ENCODE results near the gene TK2.

Gene TK2

DNA sequence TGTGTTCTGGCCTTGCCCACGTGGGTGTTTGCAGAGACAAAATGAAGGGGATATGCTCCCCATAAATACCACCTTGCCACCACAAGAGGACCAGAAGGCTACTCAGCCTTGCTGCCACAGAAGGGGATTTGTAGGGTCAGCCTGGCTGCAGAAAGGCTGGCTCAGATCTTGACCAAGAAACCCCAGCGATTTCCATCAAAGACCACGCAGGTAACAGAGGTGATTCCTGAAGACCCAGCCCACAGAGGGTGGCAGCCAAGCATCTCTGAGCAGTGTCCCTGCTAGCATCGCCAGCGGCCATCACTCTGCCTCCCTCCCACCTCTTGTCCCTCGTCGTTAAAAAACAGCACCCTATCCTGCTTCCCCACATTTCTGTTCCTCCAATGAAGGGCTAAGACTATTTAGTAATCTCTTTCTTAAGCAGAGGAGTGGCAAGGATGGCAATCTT, 68.0 kb downstream of the TK2 start:
- no peak for DNase-seq (ENCODE audit: low spot score)

DNA sequence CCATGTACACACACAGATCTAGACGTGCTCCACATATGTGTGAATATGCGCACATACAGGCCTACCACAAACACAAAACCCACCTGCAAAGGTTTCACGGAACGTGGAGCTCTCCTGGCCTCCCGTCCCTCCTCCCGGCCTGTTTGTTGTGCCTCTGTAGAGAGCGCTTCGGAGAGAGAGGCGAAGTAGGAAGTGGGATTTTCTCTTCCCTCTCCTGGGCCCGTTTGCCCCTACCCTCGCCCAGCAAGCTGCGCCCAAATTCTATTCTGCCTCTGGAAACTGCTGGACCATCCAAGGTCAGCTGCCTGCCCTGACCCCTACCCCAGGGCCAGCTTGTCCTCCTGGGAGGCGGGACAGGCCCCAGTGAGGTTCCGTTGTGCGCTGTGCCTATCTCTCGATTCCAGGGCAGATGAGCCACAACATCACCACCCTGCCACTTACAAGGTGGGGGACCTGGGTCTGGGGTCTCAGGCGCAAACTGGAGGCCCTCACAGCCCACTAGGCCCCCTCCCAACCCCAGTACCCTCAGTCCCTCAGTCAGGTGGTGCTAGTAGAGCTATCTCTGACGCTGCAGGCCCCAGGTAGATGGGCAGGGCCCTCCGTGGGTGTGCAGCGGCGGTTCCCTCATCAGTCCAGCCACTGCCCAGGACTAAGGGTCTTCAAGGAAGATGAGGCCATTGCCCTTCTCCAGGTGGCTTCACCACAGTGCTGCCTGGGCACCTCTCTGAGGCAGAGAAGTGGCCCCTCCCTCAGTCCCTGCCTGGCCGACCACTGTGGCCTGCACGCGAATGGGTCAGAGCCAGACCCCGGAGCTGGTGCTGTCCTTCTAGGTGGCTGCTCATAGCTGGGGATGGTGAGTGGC, 68.6 kb downstream of the TK2 start:
- no peak for DNase-seq (ENCODE audit: low spot score)

DNA sequence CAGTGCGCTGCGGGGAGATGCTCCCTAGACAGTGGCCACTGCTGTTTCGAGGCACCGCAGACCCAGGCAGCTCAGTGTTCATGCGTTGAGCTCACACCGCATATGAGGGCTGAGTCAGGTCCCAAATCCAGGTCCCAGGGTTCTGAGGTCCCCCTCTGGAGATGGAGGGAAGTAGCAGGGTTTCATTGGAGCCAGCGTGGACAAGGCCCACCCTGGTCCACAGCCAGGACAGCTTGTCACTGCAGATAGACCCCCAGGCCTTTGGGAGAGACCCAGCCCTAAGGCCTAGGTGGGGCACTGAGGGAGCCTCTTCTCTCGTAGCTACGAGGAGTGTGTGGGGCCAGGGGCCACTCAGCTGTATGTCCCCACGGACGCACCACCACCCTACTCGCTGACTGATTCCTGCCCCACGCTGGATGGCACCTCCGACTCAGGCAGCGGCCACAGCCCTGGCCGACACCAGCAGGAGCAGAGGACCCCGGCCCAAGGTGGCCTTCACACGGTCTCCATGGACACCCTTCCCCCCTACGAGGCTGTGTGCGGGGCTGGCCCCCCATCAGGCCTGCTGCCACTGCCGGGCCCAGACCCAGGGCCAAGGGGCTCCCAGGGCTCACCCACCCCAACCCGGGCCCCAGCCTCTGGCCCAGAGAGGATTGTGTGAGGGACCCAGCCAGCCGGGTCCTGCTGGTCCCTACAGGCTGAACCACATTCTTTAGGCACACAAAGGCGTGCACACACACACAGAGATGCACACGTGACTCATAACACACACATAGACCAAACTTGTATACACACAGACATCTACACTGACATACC, 69.4 kb downstream of the TK2 start:
- no peak for DNase-seq (ENCODE audit: low spot score)

DNA sequence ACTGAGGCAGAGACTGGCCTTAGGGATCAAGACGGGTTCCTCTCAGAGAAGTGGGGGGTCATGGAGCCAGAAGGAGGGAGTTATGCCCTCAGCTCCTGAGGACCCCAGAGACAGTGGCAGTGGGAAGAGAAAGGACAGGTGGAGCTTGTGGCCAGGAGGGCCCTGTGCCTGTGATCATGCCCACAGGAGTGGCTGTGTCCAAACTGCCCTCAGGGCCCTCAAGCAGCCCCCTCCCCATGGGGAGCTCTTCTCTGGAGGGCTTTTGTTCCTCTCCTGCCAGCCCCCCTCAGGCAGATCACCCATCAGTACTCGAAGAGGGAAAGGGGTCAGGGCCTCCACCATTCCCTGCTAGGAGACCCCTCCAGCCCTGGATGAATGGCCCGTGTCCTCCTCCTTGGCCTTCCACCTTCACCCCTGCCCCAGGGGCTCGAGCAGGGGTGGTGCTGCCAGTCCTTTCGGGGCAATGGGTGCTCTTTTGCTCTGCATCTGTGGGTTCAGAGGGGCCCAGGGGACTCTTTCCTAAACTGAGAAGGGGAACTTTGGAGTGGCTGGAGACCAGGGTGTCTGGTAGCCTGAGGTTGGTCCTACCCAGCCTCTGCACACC, 70.2 kb downstream of the TK2 start:
- no peak for DNase-seq (ENCODE audit: low spot score)

DNA sequence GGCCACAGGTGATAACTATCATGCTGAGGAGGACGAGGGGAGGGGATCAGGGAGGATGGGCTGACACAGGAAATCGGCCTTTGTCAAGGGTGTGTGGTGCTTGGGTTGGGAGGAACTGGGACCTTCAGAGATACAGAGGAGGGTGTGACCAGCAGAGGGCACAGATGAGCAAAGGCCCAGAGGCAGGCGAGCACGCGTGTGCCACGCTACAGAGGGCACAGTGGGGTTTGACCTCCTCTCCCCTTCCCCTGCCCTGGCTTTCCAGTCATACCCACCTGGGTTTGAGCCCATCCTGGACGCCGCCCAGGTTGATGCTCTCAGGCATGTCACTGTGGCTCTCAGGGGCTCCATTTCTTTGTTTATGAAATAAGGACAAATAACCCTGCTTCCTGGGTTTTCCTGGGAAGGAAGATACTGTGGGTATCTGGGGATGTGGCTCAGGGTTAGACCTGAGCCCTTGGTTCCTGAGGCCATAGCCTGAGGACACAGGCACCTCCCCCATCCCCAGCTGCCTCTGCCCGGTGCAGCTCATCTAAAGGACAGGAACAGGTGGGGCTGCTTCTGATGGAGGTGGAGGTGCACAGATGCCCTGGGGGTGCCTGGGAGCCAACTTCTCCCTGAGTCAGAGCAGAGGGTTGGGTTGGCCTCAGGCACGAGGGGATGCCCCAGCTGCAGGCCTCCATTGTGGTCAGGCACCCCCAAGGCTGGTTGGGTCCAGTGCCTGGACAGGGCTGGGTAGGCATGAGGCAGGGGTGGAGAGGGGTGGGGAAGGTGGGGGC, 71.0 kb downstream of the TK2 start:
- peak; percentile 83 for DNase-seq (ENCODE audit: low spot score)

DNA sequence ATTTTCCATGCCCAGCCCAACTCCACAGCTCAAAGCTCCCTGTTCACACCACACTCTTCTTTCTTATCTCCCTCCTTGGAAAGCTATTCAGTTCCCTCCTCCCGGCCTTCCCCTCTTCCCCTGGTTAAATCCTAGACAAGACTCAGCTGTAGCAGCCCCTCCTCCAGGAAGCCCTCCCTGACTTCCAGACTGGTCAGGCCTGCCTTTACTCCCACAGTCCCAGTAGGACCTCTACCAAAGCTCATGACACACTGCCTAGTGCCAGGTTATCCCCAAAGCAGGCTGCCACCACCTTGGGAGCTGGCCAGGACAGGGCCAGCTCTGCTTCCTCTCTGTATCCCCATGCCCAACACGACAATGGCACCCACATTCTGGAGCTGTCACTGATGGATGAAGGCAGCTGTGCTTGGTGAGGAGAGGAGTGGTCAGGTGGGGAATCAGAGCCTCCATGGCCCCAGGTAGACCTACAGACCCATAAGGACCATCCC, 72.8 kb downstream of the TK2 start:
- DNase-seq (ENCODE audit: low spot score) = no peak

DNA sequence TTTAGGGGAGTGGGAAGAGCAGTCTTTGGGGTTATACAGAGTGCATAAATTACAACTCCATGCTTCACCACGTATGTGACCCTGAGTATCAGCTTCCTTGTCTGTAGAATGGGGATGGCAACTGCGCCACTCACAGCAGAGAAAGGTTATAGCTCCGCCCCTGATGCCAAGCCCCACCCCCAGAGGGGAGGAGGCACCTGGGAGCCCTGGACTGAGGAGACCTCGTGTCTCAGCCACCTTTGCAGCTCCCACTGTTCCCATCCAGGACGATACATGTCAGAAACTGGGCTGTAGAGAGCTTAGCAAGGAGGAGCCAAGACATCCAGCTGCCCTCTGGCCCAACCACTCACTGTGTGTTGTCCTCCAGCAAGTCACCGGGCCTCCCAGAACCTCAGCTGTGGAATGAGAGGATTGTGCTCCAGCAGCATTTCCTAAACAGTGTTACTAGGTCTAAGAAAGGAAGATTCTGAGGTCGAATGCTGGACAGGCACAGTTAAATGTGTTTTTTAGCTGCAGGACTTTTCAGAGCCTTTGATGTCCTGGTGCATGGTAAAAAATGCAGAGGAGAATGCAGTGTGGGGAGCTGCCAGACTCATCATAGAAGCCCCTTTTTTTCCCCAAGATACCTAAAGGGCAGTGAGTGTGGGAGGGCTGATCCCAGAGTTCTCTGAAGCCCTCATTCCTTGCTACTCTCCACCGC, 73.4 kb downstream of the TK2 start:
- no peak for DNase-seq (ENCODE audit: low spot score)

DNA sequence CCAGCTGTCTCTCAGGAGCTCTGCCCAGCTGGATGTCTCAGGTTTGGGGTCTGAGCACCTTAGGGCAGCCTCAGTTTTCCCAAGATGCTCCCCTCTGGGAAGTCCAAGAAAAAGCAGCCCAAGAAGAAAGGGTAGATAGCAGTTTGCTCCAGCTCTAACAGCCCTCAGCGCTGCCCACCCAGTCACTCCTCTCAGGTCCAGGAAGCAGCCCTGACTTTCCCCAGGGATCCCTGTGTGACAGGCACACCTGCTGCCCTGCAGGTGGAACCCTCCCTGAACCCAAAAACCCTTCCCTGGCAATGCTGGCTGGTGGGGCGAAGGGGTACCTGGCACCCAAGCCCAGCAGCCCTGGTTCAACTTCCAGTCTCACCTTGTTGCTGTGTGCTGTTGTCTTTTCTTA, 74.7 kb downstream of the TK2 start:
- no peak for DNase-seq (ENCODE audit: low spot score)

DNA sequence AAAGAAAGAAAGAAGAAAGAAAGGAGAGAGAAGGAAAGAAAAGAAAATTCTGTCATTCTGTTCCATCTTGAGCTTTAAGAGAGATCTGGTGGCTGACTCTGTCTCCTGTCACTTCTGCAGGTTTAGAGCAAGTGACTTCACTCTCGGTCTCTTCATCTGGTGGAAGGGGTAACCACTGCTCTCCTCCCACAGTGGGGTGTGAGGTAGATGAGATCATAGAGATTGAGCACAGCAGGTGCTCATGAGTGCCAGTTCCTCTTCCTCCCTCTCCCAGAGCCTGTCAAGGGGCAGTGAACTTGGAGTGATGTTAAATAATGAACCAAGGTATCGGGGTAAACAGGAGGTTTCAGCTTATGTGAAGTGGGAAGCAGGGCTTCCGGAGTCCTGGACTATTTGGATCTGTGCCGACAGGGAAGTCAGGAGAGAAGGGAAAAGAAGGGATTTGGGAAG, 75.1 kb downstream of the TK2 start:
- no peak for DNase-seq (ENCODE audit: low spot score)

DNA sequence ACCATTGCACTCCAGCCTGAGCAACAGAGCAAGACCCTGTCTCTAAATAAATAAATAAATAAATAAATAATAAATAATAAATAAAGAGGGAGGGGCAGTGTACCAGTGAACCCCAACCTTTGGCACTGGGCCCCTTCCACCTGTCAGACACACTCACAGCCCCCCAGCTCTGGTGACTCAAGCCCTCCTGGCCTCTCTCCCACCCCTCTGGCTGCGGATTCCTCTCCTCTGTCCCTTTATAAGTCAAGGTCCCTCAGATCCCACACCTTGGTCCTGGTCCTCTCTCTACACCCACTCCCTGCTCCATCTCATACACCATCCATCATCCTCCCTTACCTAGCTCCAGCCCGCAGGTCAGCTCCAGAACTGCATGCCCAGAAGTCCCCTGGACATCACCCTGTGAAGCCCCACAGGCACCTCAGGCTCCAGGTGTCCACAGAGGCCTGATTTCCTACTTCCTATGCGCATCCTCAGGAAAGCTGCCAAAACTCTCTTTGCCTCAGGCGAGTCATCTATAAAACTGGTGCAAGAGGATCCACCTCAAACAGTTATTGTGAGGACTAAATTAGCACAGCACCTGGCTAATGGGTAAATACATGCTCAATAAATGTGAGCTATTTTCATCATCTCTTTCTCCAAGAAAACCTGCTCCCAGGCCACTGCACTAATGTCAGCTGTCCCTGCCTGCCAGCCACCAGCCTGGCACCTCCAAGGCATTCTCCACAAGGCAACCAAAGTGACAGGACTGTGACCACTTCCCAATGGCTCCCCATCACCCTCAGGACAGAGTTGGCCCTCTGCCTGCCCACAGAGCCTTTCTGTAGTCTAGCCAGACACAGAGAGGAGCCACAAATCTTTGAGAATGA, 76.0 kb downstream of the TK2 start:
- no peak for DNase-seq (ENCODE audit: low spot score)

DNA sequence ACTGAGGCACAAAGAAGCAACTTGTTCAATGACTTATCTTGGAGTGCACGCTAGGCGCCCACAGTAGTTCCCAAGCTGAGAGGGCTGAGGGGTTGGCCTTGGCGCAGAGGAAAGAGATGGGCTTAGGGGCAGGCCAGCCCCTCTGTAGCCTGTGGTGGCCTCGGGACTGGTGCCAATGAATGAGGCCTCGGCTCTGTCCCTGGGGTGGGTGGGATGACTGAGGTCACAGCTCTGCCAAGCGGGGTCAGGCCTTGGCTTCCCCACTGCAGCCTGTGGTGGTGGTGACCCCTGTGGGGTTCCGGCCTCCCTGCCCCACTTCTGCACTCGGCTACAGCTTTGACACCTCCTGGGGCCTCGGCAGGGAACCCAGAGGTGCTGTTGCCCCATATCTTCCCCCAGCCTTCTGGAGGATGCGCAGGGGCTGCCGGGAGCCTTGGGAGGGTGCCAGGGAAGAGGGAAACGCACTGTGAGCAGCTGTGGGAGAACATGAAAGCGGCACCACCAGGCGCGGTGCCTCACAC, 76.8 kb downstream of the TK2 start:
- DNase-seq (ENCODE audit: low spot score) = no peak

DNA sequence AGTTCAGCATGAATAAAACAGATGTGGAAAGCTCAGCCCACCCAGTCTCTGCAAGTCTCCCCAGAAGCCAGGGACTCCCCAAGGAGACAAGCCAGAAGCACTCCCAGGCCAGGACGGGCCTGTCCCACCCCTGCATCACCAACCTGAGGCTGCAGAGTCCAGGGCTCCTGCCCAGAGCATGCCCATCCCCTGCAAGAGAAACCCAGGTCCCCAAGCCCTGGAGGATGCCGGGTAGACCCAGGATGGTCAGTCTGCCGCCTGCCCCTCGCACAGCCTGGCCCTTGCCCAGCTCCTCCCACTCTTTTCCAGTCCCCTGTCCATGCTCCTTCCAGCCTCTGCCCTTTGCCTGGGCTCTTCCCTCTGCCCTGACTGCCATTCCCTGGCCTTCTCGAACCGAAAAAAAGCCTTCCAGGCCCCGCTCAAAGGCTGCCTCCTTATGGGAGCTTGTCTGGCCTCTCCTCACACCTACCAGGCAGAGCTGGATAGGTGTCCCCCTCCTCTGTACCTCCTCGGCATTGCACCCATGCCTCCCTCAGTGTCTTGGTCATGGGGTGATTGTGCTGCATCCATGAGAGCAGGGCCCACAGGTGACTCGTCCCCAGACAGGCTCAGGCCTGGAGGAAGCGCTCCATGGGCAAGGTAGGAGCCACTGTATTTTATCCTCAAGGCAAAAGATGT, 78.1 kb downstream of the TK2 start:
- DNase-seq (ENCODE audit: low spot score) = no peak

DNA sequence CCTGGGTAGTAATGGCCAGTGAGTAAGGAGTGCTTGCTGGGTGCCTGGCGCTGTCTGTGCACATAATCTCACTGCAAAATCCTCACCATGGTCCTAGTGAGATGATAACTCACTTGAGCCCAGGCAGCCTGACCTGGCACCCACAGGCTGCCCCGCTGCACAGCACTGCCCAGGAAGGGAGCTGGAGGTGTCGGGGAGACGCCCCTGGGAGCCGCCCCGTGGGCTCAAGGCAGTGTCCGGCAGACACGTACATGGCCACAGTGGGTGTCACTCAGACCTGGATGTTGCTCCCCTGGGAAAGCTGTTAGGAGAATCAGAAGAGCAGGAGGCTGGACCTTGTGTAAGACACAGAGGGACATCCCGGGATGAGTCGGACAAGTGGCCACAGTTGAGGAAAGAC, 78.7 kb downstream of the TK2 start:
- DNase-seq (ENCODE audit: low spot score) = no peak

DNA sequence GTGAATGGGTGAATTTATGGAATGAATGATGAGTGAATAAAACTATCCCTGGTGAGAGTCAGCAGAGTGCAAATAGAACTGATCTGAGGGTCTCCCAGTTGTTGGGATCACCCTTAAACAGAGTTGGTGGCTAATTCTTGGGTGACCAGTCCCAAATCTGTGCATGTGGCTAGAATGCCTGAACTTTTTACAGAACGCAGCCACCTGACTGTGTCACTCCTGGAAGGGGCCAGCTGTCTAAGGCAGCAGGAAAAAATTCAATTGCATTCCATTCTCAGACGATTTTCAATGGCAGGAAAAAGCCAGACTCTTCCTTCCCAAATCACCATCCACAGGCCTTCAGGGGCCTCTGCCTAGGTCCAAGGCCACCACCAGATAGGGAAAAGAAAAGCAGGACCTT, 79.4 kb downstream of the TK2 start:
- DNase-seq (ENCODE audit: low spot score) = no peak

DNA sequence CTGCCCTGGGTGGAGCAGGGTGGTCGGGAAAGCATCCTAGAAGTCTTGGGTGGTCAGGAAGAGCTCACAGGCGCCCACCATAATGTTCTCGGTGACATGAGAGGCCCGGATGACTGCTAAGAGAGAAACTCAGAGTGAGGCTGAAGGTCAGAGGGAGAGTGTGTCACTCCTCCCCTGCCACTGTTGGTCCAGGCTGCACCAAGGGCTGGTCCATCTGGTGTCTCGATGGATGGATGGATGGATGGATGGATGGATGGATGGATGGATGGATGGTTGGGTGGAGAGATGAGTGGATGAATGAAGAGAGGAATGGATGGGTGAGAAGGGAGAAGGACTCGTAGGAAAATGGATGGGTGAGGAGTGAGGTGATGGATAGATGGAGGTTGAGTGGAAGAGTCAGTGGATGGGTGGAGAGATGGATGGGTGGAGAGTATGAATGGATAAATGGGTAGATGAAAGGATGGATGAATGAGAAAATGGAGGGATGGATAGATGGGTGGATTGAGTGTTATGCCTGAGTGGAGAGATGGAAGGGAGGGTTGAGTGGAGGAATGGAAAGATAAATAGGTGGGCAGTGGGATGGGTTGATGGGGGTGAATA, 79.9 kb downstream of the TK2 start:
- DNase-seq (ENCODE audit: low spot score) = no peak

DNA sequence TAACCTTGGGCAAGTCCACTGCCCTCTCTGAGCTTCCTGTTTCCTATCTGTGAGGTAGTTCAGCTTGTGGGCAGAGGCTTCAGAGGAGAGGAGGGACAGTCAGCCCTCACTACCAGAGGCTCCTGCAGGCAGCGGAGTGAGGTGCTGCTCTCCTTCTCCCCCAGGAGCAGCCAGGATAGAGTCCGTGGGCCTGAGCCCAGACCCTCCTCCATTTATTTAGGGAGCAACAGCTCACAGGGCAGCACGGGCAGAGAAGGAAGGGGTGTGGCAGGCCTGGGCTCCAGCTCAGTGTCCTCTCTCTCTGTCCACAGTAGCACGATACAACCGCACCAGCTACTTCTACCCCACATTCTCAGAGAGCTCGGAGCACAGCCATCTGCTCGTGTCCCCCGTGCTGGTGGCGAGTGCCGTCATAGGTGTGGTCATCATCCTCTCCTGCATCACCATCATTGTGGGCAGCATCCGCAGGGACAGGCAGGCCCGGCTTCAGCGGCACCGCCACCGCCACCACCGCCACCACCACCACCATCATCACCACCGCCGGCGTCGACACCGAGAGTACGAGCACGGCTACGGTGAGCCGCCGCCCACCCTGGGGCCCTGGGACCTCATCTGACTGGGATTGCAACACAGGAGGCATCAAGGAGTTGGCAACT, 80.5 kb downstream of the TK2 start:
- no peak for DNase-seq (ENCODE audit: low spot score)

DNA sequence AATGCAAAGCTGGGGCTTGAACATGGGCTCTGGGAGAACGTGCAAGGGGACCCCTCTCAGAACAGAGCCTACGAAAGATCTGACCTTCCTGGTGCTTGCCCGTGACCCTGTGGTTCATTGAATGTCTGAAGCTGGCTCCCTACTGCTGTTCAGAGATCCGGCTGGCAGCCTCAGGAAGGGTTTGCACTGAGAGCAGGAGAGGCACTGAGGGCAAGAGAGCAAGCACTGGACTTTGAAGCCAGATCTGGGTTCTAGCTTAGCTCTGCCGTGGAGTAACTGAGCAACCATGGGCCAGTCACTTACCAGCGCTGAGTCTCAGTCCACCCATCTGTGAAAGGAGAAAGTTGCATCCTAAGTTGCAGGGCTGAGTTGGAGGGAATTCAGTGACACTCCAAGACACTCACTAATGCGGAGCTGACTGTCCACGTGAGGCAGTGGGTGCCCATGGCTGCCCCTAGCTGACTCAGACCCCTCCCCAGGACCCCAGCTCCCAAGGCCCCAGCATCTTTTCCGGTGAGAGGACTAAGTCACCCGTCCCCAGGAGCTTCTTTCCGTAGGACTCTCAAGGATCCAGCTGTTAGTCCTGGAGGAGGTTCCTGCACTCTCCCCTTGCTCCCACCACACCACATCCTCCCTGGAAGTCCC, 81.5 kb downstream of the TK2 start:
- no peak for DNase-seq (ENCODE audit: low spot score)

DNA sequence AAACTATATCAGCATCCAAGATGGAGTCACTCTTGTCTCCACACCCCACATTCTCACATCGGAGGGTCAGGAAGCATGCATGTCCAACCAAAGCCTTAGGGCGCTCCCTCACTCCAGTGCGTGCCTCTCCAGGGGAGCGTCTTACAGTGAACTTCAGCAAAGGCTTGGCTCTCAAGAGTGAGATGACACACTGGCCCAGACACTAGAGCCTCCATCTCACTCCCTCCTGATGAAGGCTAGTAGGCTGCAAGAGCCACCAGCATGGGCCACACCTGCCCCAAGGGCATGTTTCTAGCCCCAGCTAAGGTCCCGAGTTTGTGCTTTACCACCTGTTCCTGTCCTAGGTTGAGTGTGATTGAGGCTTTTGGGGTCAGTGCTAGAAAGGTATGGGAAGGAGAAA, 82.3 kb downstream of the TK2 start:
- DNase-seq (ENCODE audit: low spot score) = no peak

Data from Ammon's horn (tissue), 1 donor.